ENCODE measurements around the gene DHRSX. TPM values are rescaled to one million over a fixed set of nuclear protein-coding genes. Genes with fewer than 3 reads are reported as not detected.

Gene DHRSX
- total and polyA plus RNA-seq, 10 of the 15 experiments (the other 5 are each of a cell fraction or from before 2014, with no cell fraction given) = 1.7 to 39.5 (median 16.5) TPM

DNA sequence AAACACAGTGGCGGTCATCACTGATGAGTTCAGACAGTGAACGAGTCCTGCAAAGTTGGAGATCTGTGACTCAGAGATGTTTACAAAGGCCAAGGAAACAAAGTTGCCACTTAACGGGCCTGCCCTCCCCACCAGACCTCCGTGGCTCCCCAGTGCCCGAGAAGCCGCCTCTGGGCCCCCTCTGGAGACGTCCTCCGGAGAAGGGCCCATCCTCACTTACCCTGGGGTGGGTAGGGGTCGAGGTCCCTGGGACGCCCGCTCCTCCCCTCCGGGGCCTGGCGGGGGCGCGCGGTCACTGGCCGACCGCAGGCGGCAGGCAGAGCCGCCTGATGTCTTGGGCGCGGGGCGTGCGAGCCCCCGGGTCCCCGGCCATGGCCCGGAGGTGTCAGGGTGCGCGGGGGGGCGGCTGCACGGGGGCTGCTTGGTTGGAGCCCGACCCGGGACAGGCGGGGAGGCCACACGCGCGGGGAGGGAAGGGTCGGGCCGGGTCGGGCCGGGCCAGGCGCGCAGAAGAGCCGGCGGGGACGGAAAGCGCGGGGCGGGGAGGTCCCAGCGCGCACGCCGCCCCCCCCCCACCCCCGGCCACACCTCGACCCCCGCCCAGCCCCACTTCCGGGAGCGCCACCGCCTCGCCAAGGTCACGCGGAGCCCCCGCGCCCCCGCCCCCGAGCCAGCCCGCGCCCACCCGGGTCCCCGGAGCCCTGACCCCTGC lies 529 bp downstream of the DHRSX start (continued):
- TF ChIP-seq, protein P1, sequence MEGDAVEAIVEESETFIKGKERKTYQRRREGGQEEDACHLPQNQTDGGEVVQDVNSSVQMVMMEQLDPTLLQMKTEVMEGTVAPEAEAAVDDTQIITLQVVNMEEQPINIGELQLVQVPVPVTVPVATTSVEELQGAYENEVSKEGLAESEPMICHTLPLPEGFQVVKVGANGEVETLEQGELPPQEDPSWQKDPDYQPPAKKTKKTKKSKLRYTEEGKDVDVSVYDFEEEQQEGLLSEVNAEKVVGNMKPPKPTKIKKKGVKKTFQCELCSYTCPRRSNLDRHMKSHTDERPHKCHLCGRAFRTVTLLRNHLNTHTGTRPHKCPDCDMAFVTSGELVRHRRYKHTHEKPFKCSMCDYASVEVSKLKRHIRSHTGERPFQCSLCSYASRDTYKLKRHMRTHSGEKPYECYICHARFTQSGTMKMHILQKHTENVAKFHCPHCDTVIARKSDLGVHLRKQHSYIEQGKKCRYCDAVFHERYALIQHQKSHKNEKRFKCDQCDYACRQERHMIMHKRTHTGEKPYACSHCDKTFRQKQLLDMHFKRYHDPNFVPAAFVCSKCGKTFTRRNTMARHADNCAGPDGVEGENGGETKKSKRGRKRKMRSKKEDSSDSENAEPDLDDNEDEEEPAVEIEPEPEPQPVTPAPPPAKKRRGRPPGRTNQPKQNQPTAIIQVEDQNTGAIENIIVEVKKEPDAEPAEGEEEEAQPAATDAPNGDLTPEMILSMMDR (IDR thresholded peaks at IDR 0.05 in 2 of 3, conservative IDR thresholded peaks at IDR 0.05 in 1 of 3; ENCODE audit: control insufficient read depth in 2 of 3, extremely low read depth in 1 of 3, insufficient read depth in 1 of 3, low read depth in 3 of 3, low read length in 3 of 3) = peak; percentile 7 to 35 (median 13); a peak in 3 of 6 replicates
- TF ChIP-seq GATAD2B (conservative IDR thresholded peaks at IDR 0.05; ENCODE audit: low read depth) (peak; percentile 57; the same call in 1 of the 2 replicates), NKRF (conservative IDR thresholded peaks at IDR 0.05) (peak; percentile 45; the same call in 1 of the 2 replicates), ZNF207 (IDR thresholded peaks at IDR 0.05; ENCODE audit: borderline replicate concordance) (no peak), BMI1 (IDR thresholded peaks at IDR 0.05; ENCODE audit: borderline replicate concordance) (no peak), ZSCAN29 (IDR thresholded peaks at IDR 0.05) (no peak), CUX1 (IDR thresholded peaks at IDR 0.05; ENCODE audit: insufficient replicate concordance, low read depth, low read length) (no peak), SMC3 (IDR thresholded peaks at IDR 0.05; ENCODE audit: borderline replicate concordance, low read length) (no peak), SUZ12 (IDR thresholded peaks at IDR 0.05; ENCODE audit: unreplicated experiment) (no peak), RUNX3 (IDR thresholded peaks at IDR 0.05; ENCODE audit: low read length) (peak; percentile 62; the same call in 1 of the 2 replicates), TCF12 (IDR thresholded peaks at IDR 0.05; ENCODE audit: low read depth, low read length) (no peak), YY1 (IDR thresholded peaks at IDR 0.05; ENCODE audit: low read depth, low read length) (0 out of 2 replicates have a peak, but pooled peaks have one; percentile 41), IKZF1 (conservative IDR thresholded peaks at IDR 0.05) (peak; percentile 33; the same call in 1 of the 2 replicates), KAT2A (conservative IDR thresholded peaks at IDR 0.05; ENCODE audit: control insufficient read depth, low read depth, low read length) (no peak), MTA2 (IDR thresholded peaks at IDR 0.05; ENCODE audit: low read depth) (no peak), ZNF217 (IDR thresholded peaks at IDR 0.05) (peak; percentile 56; the same call in 1 of the 2 replicates), RAD21 (IDR thresholded peaks at IDR 0.05; ENCODE audit: insufficient read depth, low read depth, low read length) (peak; percentile 40; the same call in 1 of the 2 replicates), DPF2 (IDR thresholded peaks at IDR 0.05) (peak; percentile 68), BACH1 (IDR thresholded peaks at IDR 0.05; ENCODE audit: borderline replicate concordance) (peak; percentile 20; the same call in 1 of the 2 replicates), MTA3 (IDR thresholded peaks at IDR 0.05; ENCODE audit: borderline replicate concordance, low read length) (no peak)
